ENCODE data around the gene OR4E2. TPM values are rescaled to one million over a fixed set of nuclear protein-coding genes. Genes with fewer than 3 reads are reported as not detected.
A peak's percentile ranks its signal among the peaks of the same experiment; 100 is the strongest.
"Not testable (repeated sequence)": the region's sequence is repeated elsewhere in the genome, so short reads cannot be mapped to it uniquely, and the experiment has no call there.

Gene OR4E2, protein sequence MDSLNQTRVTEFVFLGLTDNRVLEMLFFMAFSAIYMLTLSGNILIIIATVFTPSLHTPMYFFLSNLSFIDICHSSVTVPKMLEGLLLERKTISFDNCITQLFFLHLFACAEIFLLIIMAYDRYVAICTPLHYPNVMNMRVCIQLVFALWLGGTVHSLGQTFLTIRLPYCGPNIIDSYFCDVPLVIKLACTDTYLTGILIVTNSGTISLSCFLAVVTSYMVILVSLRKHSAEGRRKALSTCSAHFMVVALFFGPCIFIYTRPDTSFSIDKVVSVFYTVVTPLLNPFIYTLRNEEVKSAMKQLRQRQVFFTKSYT
- total RNA-seq (not detected), polyA plus RNA-seq (not detected), total RNA-seq (0 to 0.30 (median 0) reads per million in 6 experiments)

DNA sequence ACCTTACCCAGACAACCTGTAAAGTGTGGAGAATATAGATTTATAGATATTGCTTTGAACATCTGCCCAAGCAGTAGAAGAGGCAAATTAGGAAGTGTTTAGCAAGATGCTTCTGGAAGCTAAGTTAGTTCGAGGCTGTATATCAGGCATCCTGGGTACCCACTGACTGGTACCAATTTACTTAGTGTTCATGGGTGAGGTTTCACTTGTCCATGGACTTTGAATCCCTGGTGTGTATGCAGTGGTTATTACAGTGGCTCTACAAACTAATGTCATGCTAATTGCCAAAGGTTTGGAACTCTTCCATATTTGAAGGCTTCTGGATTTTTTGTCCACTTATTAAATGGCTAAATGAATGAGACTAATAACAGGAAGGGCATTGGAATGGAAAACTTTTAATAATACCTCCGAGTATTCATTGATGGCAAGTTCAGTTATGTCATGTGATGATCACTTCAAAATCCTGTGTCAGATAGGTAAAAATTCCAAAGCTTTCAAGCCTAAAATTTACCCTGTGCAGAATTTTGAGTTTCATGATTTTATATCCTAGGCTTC, at the start of gene OR4E2:
TSS of gene OR4E2 (plus strand) at position 505 of the 555 bp plus-strand sequence. CDS start 11,248 bp downstream, outside the sequence.
- H3K4me3 Mint-ChIP-seq: no peak within 1 kb of the TSS
- peaks cover 0 to 2% (median 0%) of the 10 kb centered on the region in 9 donors for H3K9me3 Mint-ChIP-seq
- no peak for DNase-seq
- H3K27me3 Mint-ChIP-seq: peaks cover 9 to 26% (median 16%) of the 10 kb centered on the region in 5 donors
- no peak within 1 kb of the TSS for H3K27ac Mint-ChIP-seq
- H3K4me1 Mint-ChIP-seq: no peaks in the 10 kb centered on the region
- POLR2A ChIA-PET: no interaction called here
- H3K36me3 Mint-ChIP-seq: no peaks in the 10 kb centered on the region
- ATAC-seq: no peak

DNA sequence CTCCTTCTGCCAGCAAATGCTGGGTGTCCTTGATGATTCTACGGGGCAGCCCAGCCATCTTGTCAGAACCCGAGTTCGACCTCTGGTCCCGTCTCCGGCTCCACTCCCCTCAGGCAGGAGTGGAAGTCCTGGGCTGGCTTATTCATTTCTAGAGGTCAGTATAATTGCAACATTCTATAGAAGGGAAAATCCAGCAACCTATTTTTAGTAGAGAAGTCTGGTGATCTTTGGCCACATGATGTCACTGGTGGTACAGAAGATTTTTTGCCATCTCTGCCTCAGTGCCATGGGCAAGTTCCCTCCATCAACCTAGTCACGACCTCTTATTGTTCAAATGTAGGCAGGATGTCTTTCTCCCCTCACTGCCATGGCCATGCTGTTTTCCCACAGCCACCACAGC, 41.3 kb upstream of the OR4E2 start:
- DNase-seq (no peak), ATAC-seq (no peak)
- Mint-ChIP-seq H3K4me3 (peak overlapping the region in 1 of 10 donors; percentile 16), H3K4me1 (no peaks in the 10 kb centered on the region), H3K36me3 (peaks cover 0 to 2% (median 0%) of the 10 kb centered on the region in 3 donors), H3K9me3 (no peaks in the 10 kb centered on the region), H3K27me3 (peaks cover 3 to 27% (median 13%) of the 10 kb centered on the region in 5 donors), H3K27ac (no peak overlapping the region)
- POLR2A ChIA-PET: no interaction called here

GRCh38 chr14:21614240-21614639, 39.4 kb upstream of the OR4E2 start:
- POLR2A ChIA-PET: interaction anchor here (0.6 kb wide), 1 partner anchor 40 kb away, joined by 3 read pairs; no protein-coding TSS in a partner anchor
- H3K27ac Mint-ChIP-seq: peak overlapping the region in 1 of 10 donors; percentile 67
- H3K36me3 Mint-ChIP-seq: peaks cover 0 to 2% (median 0%) of the 10 kb centered on the region in 3 donors
- no peaks in the 10 kb centered on the region for H3K9me3 Mint-ChIP-seq
- peak overlapping the region in 1 of 10 donors; percentile 49 for H3K4me3 Mint-ChIP-seq
- ATAC-seq (no peak), DNase-seq (no peak)
- H3K4me1 Mint-ChIP-seq: no peaks in the 10 kb centered on the region
- H3K27me3 Mint-ChIP-seq: peaks cover 3 to 31% (median 12%) of the 10 kb centered on the region in 5 donors

DNA sequence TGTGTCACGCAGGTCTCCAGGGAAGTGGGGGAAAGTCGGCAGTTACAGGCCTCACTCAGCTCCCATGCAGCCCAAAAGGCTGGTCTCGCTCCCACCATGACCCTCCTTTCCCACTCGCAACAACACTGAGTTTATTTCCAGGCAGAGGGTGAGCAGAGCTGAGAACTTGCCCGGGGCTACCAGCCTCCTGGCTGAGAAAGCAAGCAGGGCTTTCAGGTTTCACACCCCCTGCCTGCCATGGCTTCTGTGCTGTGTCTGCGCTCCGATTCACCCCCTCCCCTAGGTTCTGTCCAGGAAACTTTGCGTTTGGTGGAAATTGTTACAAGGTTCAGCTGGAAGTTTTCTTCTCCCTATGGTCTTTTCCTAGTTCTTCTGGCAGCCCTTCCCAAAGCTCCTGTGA, 36.0 kb upstream of the OR4E2 start:
- ATAC-seq: no peak
- Mint-ChIP-seq H3K4me1 (no peaks in the 10 kb centered on the region), H3K9me3 (peaks cover 0 to 2% (median 0%) of the 10 kb centered on the region in 9 donors), H3K4me3 (no peak overlapping the region), H3K27ac (no peak overlapping the region), H3K36me3 (peaks cover 0 to 2% (median 0%) of the 10 kb centered on the region in 3 donors), H3K27me3 (peaks cover 10 to 26% (median 13%) of the 10 kb centered on the region in 5 donors)
- no peak for DNase-seq
- POLR2A ChIA-PET: no interaction called here

- no peak for DNase-seq
- no peaks in the 10 kb centered on the region for H3K4me1 Mint-ChIP-seq
Measured at GRCh38 chr14:21626491-21627230, 27.0 kb upstream of the OR4E2 start.

GRCh38 chr14:21630503-21630902, 23.1 kb upstream of the OR4E2 start:
- H3K27me3 Mint-ChIP-seq: peaks cover 15 to 37% (median 24%) of the 10 kb centered on the region in 5 donors
- ATAC-seq, DNase-seq, H3K36me3 Mint-ChIP-seq, H3K4me1 Mint-ChIP-seq, H3K9me3 Mint-ChIP-seq, H3K27ac Mint-ChIP-seq, H3K4me3 Mint-ChIP-seq, POLR2A ChIA-PET: not testable (repeated sequence)

More at GRCh38 chr14:21626491-21627230, 27.0 kb upstream of the OR4E2 start:
- H3K27me3 Mint-ChIP-seq: peaks cover 5 to 24% (median 22%) of the 10 kb centered on the region in 5 donors
- peaks cover 0 to 2% (median 0%) of the 10 kb centered on the region in 3 donors for H3K36me3 Mint-ChIP-seq
- POLR2A ChIA-PET: no interaction called here
- peak overlapping the region in 1 of 10 donors; percentile 33 for H3K4me3 Mint-ChIP-seq
- H3K9me3 Mint-ChIP-seq: peaks cover 0 to 7% (median 0%) of the 10 kb centered on the region in 9 donors
- no peak overlapping the region for H3K27ac Mint-ChIP-seq
- no peak for ATAC-seq

GRCh38 chr14:21631084-21631483, 22.6 kb upstream of the OR4E2 start:
- peaks cover 0 to 7% (median 0%) of the 10 kb centered on the region in 9 donors for H3K9me3 Mint-ChIP-seq
- POLR2A ChIA-PET: no interaction called here
- peak overlapping the region in 1 of 10 donors; percentile 15 for H3K4me3 Mint-ChIP-seq
- peaks cover 0 to 2% (median 0%) of the 10 kb centered on the region in 3 donors for H3K36me3 Mint-ChIP-seq
- H3K4me1 Mint-ChIP-seq: no peaks in the 10 kb centered on the region
- H3K27ac Mint-ChIP-seq: no peak overlapping the region
- no peak for ATAC-seq
- peaks cover 15 to 32% (median 22%) of the 10 kb centered on the region in 5 donors for H3K27me3 Mint-ChIP-seq
- DNase-seq: no peak

GRCh38 chr14:21634840-21635239, 18.8 kb upstream of the OR4E2 start, which contains the start of gene OR10G2:
Gene OR10G2 (minus strand): TSS chr14:21634940. CDS start chr14:21634842, 98 bp downstream.
- H3K4me1 Mint-ChIP-seq: peaks cover 0 to 2% (median 0%) of the 10 kb centered on the region in 4 donors
- no peak within 1 kb of the TSS for H3K27ac Mint-ChIP-seq
- POLR2A ChIA-PET: no interaction called here
- H3K9me3 Mint-ChIP-seq: peaks cover 0 to 4% (median 0%) of the 10 kb centered on the region in 9 donors
- H3K4me3 Mint-ChIP-seq: no peak within 1 kb of the TSS
- H3K27me3 Mint-ChIP-seq: peaks cover 10 to 31% (median 15%) of the 10 kb centered on the region in 5 donors
- ATAC-seq (no peak), DNase-seq (no peak)
- peaks cover 0 to 2% (median 0%) of the 10 kb centered on the region in 3 donors for H3K36me3 Mint-ChIP-seq

DNA sequence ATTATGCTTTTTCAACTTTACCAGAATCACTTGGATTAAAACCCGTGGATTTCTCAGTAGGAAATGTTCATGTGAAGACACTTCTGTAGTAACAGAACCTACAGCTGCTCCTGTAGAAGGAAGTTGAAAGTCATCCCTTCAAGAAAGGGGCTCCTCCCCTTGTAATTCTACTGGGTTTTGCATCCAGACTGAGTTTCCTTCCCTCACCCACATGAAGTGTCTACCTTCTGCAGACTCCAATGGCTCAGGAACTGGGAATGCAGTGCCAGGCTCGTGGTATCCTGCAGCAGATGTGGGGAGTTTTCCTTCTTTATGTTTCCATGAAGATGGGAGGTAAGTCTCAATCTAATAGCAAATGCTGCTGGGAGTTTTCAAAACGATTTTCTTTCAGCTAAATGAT, 11.0 kb upstream of the OR4E2 start:
- ATAC-seq (no peak), DNase-seq (no peak)
- Mint-ChIP-seq H3K36me3 (no peaks in the 10 kb centered on the region), H3K4me1 (peaks cover 2 to 8% (median 2%) of the 10 kb centered on the region in 4 donors), H3K9me3 (no peaks in the 10 kb centered on the region), H3K4me3 (peak overlapping the region; percentile 32 to 80 (median 63)), H3K27me3 (peaks cover 0 to 7% (median 4%) of the 10 kb centered on the region in 5 donors), H3K27ac (peak overlapping the region in 6 of 10 donors; percentile 7 to 81 (median 48))
- POLR2A ChIA-PET: interaction anchor here (1.1 kb wide), 1 partner anchor 891 kb away, joined by 6 read pairs; no protein-coding TSS in a partner anchor

GRCh38 chr14:21643407-21643806, 10.2 kb upstream of the OR4E2 start:
- Mint-ChIP-seq H3K36me3 (no peaks in the 10 kb centered on the region), H3K4me1 (peaks cover 0 to 8% (median 2%) of the 10 kb centered on the region in 4 donors), H3K27ac (peak overlapping the region in 9 of 10 donors; percentile 24 to 80 (median 65)), H3K27me3 (peaks cover 0 to 6% (median 4%) of the 10 kb centered on the region in 5 donors), H3K9me3 (peaks cover 0 to 2% (median 0%) of the 10 kb centered on the region in 9 donors), H3K4me3 (peak overlapping the region in 7 of 10 donors; percentile 45 to 80 (median 69))
- POLR2A ChIA-PET: interaction anchor here (0.5 kb wide), 1 partner anchor 884 kb away, joined by 3 read pairs; no protein-coding TSS in a partner anchor
- ATAC-seq (peak in 1 of 2 donors; percentile 53), DNase-seq (no peak)

DNA sequence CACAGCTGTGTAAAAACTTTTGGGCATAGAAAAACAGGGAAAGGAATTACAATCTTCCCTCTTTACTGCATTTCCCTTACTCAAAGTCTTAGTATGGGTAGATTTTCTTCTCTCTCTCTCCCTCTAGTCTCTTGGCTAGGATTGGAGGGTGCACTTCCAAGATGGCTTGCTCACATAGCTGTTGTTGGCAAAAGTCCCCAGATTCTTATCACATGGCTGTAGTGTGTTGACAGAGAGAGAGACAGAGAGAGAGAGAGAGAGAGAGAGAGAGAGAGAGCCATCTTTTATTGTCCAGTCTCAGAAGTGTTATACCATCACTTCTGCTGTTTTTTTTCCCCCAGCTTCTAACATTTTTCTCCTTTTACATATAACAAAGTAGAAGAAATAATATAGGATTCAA, 6.3 kb upstream of the OR4E2 start:
- POLR2A ChIA-PET: no interaction called here
- H3K9me3 Mint-ChIP-seq: peaks cover 0 to 3% (median 0%) of the 10 kb centered on the region in 9 donors
- H3K4me1 Mint-ChIP-seq: no peaks in the 10 kb centered on the region
- no peak overlapping the region for H3K4me3 Mint-ChIP-seq
- H3K27ac Mint-ChIP-seq: no peak overlapping the region
- no peak for DNase-seq
- no peaks in the 10 kb centered on the region for H3K36me3 Mint-ChIP-seq
- H3K27me3 Mint-ChIP-seq: peaks cover 9 to 26% (median 16%) of the 10 kb centered on the region in 5 donors
- ATAC-seq: no peak

GRCh38 chr14:21652209-21652808, 1.3 kb upstream of the OR4E2 start:
- DNase-seq (no peak), ATAC-seq (no peak)
- POLR2A ChIA-PET: interaction anchor here (0.5 kb wide), 1 partner anchor 11 kb away, joined by 3 read pairs; no protein-coding TSS in a partner anchor
- peaks cover 9 to 25% (median 15%) of the 10 kb centered on the region in 5 donors for H3K27me3 Mint-ChIP-seq
- H3K9me3 Mint-ChIP-seq: peaks cover 0 to 3% (median 0%) of the 10 kb centered on the region in 9 donors
- H3K27ac Mint-ChIP-seq: no peak overlapping the region
- no peaks in the 10 kb centered on the region for H3K4me1 Mint-ChIP-seq
- H3K36me3 Mint-ChIP-seq: no peaks in the 10 kb centered on the region
- H3K4me3 Mint-ChIP-seq: peak overlapping the region in 1 of 10 donors; percentile 6

Measured in naive thymus-derived CD8-positive, alpha-beta T cell (primary cell).